Activated naive CD8-positive, alpha-beta T cell treated with anti-CD3 and anti-CD28 coated beads, Interleukin-2, amount 50 U/mL, for 24 hours (primary cell): ENCODE results near the gene TGM2.
A peak's percentile ranks its signal among the peaks of the same experiment; 100 is the strongest.

Experiments
- ATAC-seq: fragments of 150-1000 bp; cut with Tn5 transposase; one replicate; pipeline ENCODE4 v1.10.0; 2021
- DNase-seq: peaks from one replicate; pipeline ENCODE4 v3.0.0; 2021
- H3K27ac Mint-ChIP-seq: one replicate; pipeline ENCODE4 v1.8.0; 2021; ENCODE audit warnings: mild to moderate bottlenecking, mixed read lengths
- H3K27me3 Mint-ChIP-seq: one replicate; pipeline ENCODE4 v1.8.0; 2021; ENCODE audit warnings: mixed read lengths
- H3K36me3 Mint-ChIP-seq: one replicate; pipeline ENCODE4 v1.8.0; 2021; ENCODE audit warnings: low read depth, mixed read lengths
- H3K4me1 Mint-ChIP-seq: one replicate; pipeline ENCODE4 v1.8.0; 2021; ENCODE audit warnings: mixed read lengths
- H3K4me3 Mint-ChIP-seq: one replicate; pipeline ENCODE4 v1.8.0; 2021; ENCODE audit warnings: mild to moderate bottlenecking, moderate library complexity, mixed read lengths
- H3K9me3 Mint-ChIP-seq: one replicate; pipeline ENCODE4 v1.8.0; 2021; ENCODE audit warnings: mixed read lengths

TGM2 gene

DNA sequence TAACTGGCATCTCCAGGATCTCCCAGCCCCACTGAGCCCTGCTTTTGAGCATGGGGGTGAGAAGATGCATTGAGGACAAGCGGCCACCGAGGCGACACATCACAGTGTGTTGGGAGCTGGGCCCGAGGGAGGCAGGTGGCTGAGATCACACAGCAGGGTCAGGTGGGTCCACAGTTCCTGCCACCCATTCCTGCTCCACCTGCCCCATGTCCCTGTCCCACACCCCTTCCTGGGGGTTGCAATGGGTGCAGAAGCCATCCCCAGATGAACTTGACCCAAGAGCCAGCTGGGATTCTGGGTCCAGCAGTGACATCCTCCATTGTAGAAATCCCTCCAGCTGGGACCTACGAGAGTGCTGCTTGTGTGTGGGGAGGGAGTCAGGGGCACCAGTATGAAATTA, 1.0 kb downstream of the TGM2 start:
- no peak for ATAC-seq
- peaks cover 9% of the 10 kb centered on the region for H3K4me1 Mint-ChIP-seq
- peaks cover 24% of the 10 kb centered on the region for H3K27me3 Mint-ChIP-seq
- H3K9me3 Mint-ChIP-seq: no peaks in the 10 kb centered on the region
- H3K27ac Mint-ChIP-seq: no peak overlapping the region
- no peak overlapping the region for H3K4me3 Mint-ChIP-seq
- no peak for DNase-seq
- H3K36me3 Mint-ChIP-seq: no peaks in the 10 kb centered on the region

DNA sequence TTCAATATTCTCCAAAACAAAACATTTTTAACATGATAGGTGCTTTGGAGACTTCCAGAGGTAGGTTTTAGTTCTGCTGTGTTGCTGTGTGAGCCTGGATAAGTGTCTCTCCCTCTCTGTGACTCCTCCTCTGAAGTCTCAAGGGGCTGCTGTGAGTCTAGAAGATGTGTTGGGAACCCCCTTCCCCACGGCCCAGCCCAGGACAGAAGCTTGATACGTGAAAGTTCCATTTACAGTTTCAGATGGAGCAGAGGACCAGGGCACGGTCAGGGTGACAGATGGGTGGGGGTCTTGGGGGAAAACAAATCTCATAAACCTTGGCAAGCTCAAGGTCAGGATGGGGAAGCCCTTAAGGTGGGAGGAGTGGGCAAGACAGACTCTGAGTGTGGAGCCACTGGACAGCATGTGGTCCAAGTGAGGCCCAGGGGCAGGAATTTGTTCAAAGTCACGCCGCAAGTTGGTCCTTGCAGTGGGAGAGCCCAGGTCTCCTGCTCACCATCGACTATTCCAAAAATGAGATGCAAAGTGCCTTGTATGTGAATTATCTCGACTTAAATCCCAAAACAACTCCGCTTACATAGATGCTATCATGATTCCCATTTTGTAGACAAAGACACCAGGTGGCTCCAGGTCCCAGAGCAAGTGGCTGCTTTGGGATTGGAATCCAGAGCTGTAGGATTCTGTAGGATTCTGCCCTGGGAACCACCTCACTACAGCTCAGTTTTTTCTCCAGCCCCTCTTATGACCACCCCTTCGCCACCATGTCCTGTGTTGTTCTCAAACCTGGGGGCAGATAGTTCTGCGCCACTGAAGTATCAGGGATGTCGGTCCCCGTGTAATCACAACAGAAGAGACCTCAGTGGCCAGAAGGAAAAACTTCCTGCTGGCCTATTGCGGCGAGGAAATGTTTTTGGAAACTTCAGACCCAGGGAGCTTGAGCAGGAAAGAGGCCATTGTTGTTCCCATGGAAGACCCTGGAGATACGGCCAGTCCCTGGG, 1.9 kb downstream of the TGM2 start:
- H3K36me3 Mint-ChIP-seq: no peaks in the 10 kb centered on the region
- DNase-seq (no peak), ATAC-seq (no peak)
- no peak overlapping the region for H3K27ac Mint-ChIP-seq
- peaks cover 2% of the 10 kb centered on the region for H3K4me1 Mint-ChIP-seq
- H3K4me3 Mint-ChIP-seq: no peak overlapping the region
- peaks cover 24% of the 10 kb centered on the region for H3K27me3 Mint-ChIP-seq
- no peaks in the 10 kb centered on the region for H3K9me3 Mint-ChIP-seq

DNA sequence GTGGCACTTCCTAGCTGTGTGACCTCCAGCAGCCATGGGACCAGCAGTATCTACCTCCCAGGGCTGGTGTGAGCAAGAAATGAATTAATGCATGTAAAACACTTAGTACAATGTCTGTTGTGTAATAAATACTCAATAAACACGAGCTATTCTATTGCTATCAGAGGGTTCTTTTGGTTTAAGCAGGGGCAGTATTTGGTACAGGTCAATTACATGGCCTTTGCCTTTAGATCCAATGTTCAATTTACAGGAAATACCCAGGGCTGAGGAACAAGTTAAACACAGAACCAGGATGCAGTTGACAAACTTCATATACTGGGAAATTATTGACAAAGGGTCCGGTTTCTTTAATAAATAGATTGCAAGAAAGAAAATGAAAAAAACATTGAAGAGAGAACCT, 2.9 kb downstream of the TGM2 start:
- peaks cover 2% of the 10 kb centered on the region for H3K4me1 Mint-ChIP-seq
- peaks cover 24% of the 10 kb centered on the region for H3K27me3 Mint-ChIP-seq
- H3K9me3 Mint-ChIP-seq: no peaks in the 10 kb centered on the region
- DNase-seq: no peak
- no peak for ATAC-seq
- H3K4me3 Mint-ChIP-seq: no peak overlapping the region
- H3K27ac Mint-ChIP-seq: no peak overlapping the region
- H3K36me3 Mint-ChIP-seq: no peaks in the 10 kb centered on the region

DNA sequence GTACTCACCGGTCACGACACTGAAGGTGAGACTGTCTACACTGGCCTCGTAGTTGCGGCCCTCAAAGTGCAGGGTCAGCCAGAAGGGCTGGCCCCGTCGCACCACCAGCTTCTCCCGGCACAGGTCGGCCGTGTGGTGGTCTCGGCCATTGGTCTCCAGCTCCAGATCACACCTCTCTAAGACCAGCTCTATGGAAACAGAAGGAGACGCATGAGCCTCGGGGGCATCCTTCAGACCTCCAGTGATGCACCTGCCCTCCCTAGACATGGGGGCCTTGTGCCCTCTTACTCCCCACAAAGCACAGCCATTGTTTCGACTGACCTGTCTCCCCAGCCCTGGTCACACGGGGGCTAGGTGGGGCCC, 3.7 kb downstream of the TGM2 start:
- Mint-ChIP-seq H3K9me3 (no peaks in the 10 kb centered on the region), H3K4me3 (no peak overlapping the region), H3K4me1 (peaks cover 2% of the 10 kb centered on the region), H3K36me3 (no peaks in the 10 kb centered on the region), H3K27ac (no peak overlapping the region), H3K27me3 (peaks cover 23% of the 10 kb centered on the region)
- ATAC-seq (no peak), DNase-seq (no peak)

DNA sequence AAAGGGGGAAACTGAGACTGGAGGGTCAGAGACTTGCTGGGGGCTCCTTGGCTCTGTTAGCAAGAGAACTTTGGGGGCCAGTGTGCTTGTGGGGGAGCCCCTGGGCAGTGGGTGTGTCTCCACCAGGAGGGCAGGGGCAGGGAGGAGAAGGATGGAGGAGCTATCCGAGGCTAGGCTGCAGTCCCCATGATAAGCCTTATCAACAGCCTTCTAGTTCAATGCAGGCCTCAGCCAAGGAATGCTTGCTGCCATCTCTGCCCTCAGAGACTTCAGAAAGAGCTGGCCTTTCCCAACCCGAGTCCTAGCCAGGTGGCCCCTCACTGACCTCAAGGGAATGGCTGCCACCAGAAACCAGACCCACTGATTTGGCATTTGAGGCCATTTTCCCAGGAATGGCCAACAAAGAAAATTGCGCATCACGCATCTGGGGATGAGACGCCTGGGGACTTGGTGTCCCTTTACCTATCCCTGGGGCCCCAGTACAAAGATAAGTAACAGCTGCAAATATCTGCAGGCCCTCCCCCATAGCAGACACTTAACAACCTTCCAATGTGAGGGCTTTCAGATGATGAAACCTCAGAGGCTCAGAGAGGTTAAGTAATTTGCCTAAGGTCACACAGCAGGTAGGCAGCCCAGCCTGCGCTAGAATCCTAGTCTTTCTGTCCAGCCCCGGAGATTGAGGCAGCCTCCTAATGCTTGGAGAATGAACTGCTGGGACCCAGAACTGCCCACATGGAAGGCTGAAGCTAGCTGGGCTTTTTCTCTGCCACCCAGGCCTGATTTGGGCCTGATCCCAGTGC, 4.9 kb downstream of the TGM2 start:
- H3K27ac Mint-ChIP-seq: no peak overlapping the region
- DNase-seq (no peak), ATAC-seq (no peak)
- peaks cover 14% of the 10 kb centered on the region for H3K27me3 Mint-ChIP-seq
- H3K36me3 Mint-ChIP-seq: no peaks in the 10 kb centered on the region
- H3K4me3 Mint-ChIP-seq: no peak overlapping the region
- no peaks in the 10 kb centered on the region for H3K4me1 Mint-ChIP-seq
- no peaks in the 10 kb centered on the region for H3K9me3 Mint-ChIP-seq

DNA sequence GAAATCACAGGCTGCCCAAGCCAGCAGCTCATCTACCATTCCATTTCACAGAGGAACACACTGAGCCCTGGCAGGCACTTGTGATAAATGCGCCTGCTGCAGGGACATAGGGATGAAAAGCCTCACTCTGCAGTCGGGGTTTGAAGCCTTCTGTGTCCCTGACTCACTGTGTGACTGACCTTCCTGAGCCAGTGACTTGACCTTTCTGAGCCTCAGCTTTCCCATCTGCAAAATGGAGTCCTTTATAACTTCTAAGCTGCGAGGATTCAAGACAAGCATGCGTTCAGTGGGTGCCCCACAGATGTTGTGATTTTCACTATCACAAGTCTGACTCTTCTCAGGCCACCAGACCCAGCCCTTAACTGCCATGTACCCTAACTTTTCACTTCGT, 5.5 kb downstream of the TGM2 start:
- no peak overlapping the region for H3K4me3 Mint-ChIP-seq
- ATAC-seq: no peak
- no peak overlapping the region for H3K27ac Mint-ChIP-seq
- H3K27me3 Mint-ChIP-seq: peaks cover 9% of the 10 kb centered on the region
- no peaks in the 10 kb centered on the region for H3K36me3 Mint-ChIP-seq
- no peaks in the 10 kb centered on the region for H3K9me3 Mint-ChIP-seq
- no peak for DNase-seq
- no peaks in the 10 kb centered on the region for H3K4me1 Mint-ChIP-seq

DNA sequence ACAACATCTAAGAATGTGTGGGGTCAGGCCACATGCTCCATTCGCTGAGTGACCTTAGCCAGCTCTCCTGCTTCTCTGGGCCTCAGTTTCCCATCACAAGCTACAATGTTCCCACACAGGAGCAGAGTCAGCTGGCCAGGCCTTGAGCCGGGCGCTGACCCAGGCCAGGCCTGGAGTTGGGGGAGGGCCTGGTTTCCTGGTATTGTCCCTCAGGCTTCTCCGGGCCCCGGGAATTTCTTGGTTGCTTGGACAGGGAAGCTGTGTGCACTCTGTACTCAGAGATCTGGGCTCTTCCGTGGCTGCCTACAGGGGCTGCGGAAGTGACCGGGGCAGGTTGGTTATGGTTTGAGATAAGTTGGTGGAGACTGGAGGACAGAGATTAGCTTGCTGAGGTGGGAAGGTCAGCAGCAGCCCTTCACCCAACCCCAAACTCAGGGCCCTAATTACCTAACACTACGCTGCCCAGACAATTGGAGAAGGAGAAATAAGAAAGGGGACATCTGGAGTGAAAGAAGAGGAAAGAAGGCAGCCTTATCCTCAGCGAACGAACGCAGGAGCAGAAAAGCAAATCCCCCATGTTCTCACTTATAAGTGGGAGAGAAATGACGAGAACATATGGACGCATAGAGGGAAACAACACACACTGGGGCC, 6.2 kb downstream of the TGM2 start:
- Mint-ChIP-seq H3K36me3 (no peaks in the 10 kb centered on the region), H3K27ac (no peak overlapping the region), H3K4me3 (no peak overlapping the region), H3K27me3 (peaks cover 7% of the 10 kb centered on the region), H3K9me3 (no peaks in the 10 kb centered on the region), H3K4me1 (no peaks in the 10 kb centered on the region)
- no peak for DNase-seq
- ATAC-seq: no peak

DNA sequence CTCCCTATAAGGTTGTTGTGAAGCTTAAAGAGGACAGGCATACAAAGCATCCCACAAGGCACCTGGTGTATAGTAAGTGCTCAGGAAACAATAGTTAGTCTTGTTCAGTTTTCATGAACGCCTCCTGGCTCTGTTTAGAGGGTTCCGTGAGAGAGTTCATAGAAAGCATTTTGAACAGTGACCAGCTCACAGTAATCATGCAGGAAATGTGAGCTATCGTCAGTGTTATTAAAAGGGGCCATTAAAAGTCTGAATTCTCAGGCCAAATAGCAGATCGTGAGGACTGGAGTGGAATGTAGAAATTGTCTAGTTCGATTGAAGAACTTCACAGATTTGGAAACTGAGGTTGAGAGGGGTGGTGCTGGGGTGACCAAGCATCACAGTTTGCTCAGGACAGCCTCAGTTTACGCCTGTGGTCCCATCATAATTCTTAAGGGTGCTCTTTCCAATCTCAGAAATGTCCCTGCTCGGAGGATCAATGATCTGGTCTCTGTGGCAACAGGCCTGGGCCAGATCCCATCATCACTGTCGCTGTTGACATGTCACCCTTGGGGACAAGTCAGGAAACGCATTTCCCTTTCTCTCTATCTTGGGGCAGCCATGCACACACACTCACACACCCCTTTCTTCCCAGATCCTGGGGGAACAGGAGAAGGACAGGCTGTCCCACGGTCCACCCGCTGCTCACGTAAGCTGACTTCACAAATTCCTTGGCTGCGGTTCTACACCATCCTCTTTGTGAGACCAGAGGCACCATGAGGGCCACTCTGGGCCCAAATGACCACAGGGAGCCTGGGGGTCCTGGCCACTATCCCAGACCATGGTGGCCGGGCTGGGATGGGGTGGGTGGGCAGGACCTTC, 7.2 kb downstream of the TGM2 start:
- H3K4me3 Mint-ChIP-seq: no peak overlapping the region
- no peak for DNase-seq

DNA sequence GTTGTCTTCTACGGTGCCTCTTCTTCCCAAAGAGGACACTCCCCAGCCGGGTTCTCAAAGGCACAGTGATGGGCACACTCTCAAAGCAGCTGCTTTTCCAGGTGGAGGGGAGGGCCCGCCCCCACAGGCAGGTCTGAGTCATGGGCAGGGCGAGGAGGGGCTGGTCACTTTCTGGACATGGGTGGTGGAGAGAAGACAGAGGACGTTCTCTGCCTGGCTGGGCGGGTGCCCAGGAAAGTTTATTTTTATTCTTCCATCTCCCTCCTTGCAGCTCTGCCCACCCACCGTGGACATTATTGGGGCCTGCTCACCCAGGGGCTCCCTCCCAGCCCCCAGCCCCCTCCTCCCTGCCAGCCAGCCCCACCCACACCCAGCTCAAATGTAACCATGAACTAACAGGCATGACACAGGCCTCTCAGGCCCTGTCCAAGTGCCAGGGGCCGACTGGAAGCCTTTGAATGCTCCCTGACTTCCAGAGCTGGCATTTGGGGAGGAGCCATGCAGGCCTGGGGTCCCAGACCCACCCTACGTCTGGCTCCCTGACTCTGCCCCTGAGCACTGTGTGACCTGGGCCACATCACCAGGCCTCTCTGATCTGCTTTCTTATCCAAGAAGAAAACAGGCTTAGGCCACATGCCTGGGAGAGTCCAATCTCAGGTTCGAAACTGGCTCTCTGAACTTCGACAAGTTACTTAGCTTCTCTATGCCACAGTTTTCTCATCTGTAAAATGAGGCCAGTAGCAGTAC, 8.0 kb downstream of the TGM2 start:
- peaks cover 6% of the 10 kb centered on the region for H3K27me3 Mint-ChIP-seq
- no peaks in the 10 kb centered on the region for H3K9me3 Mint-ChIP-seq
- no peaks in the 10 kb centered on the region for H3K36me3 Mint-ChIP-seq
- no peak for ATAC-seq
- peaks cover 9% of the 10 kb centered on the region for H3K4me1 Mint-ChIP-seq
- no peak overlapping the region for H3K4me3 Mint-ChIP-seq
- DNase-seq: no peak
- no peak overlapping the region for H3K27ac Mint-ChIP-seq

More for the DNA sequence above, 7.2 kb downstream of the TGM2 start:
- no peaks in the 10 kb centered on the region for H3K36me3 Mint-ChIP-seq
- H3K27me3 Mint-ChIP-seq: peaks cover 2% of the 10 kb centered on the region
- no peak for ATAC-seq
- H3K4me1 Mint-ChIP-seq: peaks cover 1% of the 10 kb centered on the region
- no peak overlapping the region for H3K27ac Mint-ChIP-seq
- H3K9me3 Mint-ChIP-seq: no peaks in the 10 kb centered on the region

DNA sequence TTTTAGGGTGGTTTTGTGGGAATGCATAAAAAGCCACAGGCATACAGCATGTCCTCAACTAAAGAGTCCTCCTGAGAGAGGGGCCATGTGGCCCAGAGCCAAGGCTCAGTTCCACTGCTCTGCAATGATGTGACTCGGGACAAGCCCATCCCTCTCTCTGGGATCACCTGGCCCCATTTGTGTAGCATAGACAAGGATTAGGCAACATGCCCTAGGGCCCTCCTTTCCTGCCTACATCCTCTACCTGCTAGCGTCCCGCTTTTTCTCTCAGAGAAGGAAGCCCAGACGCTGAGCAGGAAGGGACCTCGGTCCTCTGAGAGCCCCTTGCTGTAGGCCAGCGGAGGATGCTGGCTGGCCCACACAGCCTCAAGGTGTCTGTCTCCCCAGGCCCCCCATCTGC, 8.8 kb downstream of the TGM2 start:
- Mint-ChIP-seq H3K9me3 (no peaks in the 10 kb centered on the region), H3K27me3 (peaks cover 7% of the 10 kb centered on the region), H3K4me3 (no peak overlapping the region), H3K27ac (no peak overlapping the region), H3K4me1 (peaks cover 11% of the 10 kb centered on the region), H3K36me3 (no peaks in the 10 kb centered on the region)
- DNase-seq (no peak), ATAC-seq (no peak)

DNA sequence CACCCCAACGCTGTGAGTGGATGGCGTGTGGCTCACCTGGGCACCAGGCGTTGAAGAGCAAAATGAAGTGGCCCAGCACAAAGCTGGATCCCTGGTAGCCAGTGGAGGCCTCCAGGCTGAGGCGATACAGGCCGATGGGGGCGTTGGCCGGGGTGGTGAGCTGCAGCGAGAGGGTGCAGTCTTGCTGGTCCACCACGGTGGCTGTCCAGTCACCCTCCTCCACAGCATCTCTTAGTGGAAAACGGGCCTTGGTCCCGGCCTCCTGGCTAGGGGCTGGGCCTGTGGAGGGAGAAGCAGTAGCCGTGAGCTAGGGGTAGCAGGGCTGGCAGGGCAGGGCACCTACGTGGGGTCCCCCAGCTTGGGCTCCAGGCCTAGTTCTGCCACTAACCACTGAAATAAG, 9.3 kb downstream of the TGM2 start:
- ATAC-seq (no peak), DNase-seq (no peak)
- no peak overlapping the region for H3K4me3 Mint-ChIP-seq
- H3K27ac Mint-ChIP-seq: no peak overlapping the region
- H3K9me3 Mint-ChIP-seq: no peaks in the 10 kb centered on the region
- H3K4me1 Mint-ChIP-seq: peaks cover 11% of the 10 kb centered on the region
- no peaks in the 10 kb centered on the region for H3K36me3 Mint-ChIP-seq
- H3K27me3 Mint-ChIP-seq: peaks cover 7% of the 10 kb centered on the region

DNA sequence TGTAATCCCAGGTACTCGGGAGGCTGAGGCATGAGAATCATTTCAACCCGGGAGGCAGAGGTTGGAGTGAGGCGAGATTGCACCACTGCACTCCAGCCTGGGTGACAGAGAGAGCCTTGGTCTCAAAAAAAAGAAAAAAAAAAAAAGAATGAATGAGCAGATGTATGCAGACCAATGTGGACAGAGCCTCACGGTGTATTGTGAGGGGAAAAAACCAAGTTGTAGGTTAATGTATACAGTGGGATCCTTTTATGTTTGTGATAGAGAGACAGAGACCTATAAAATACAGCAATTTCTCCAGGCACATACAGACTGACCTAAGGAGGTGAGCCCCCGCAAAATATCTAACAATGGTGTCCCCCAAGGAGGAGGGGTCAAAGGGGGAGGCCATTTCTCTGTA, 11.7 kb downstream of the TGM2 start:
- no peak for DNase-seq
- Mint-ChIP-seq H3K4me3 (no peak overlapping the region), H3K27me3 (peaks cover 12% of the 10 kb centered on the region), H3K4me1 (peaks cover 13% of the 10 kb centered on the region), H3K9me3 (no peaks in the 10 kb centered on the region), H3K27ac (no peak overlapping the region), H3K36me3 (no peaks in the 10 kb centered on the region)
- no peak for ATAC-seq

DNA sequence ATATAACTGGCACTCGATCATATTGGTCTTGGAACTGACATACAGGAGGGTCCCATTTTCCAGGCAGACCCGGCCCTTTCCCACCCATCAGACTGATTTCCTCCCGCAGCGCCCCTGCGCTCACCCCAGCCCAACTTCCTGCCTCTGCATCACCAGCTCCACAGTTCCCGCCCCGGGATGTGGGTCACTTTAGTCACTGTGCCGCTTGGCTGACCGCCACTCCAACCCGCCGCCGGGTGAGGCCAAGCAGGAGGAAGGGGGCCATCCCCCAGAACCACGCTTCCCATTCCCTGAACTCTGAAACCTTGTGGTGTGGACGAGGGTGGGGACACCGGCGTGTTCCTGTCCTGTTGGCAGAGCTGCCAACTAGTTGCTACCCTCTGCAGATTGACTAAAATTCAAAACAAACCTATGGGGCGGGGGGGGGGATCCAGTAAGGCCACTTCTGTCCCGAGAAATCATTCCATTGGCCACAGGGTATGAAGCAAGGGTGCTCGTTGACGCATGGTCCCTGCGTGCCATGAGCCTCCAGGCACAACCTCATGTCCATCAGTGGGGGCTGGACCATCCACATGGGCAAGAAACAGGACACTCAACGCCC, 12.3 kb downstream of the TGM2 start:
- DNase-seq (peak; percentile 39), ATAC-seq (peak; percentile 58)
- Mint-ChIP-seq H3K36me3 (no peaks in the 10 kb centered on the region), H3K4me1 (peaks cover 13% of the 10 kb centered on the region), H3K9me3 (no peaks in the 10 kb centered on the region), H3K27me3 (peaks cover 12% of the 10 kb centered on the region), H3K27ac (no peak overlapping the region), H3K4me3 (peak overlapping the region; percentile 48)
